SKM-1 (cell line): Measurements from ENCODE around the gene MGAT3.

Experiments used
- DNase-seq: peaks from one replicate; lab custom pipeline; 2025; ENCODE audit not compliant: unreplicated experiment; lab: John Stamatoyannopoulos, UW

MGAT3 gene

GRCh38 chr22:39526736-39527171 is 69.9 kb downstream of the MGAT3 start:
- DNase-seq = no peak

GRCh38 chr22:39527481-39527961 is 70.7 kb downstream of the MGAT3 start:
- no peak for DNase-seq

- no peak for DNase-seq
Observed at GRCh38 chr22:39528080-39528661, 71.4 kb downstream of the MGAT3 start.

- peak; percentile 74 for DNase-seq
Observed at GRCh38 chr22:39528681-39529486, 72.1 kb downstream of the MGAT3 start.

- DNase-seq = no peak
Observed at GRCh38 chr22:39529487-39529851, 72.7 kb downstream of the MGAT3 start.

GRCh38 chr22:39530116-39530515 is 73.3 kb downstream of the MGAT3 start:
- no peak for DNase-seq

- DNase-seq = no peak
Observed at GRCh38 chr22:39530692-39531331, 74.0 kb downstream of the MGAT3 start.

- DNase-seq = peak; percentile 100
Observed at GRCh38 chr22:39532215-39533073, 75.6 kb downstream of the MGAT3 start, which contains the start of gene RPS19BP1. TSS of gene RPS19BP1 (minus strand) at chr22:39532748. CDS start at chr22:39532738, 10 bp downstream.

- DNase-seq = no peak
Observed at GRCh38 chr22:39534092-39534506, 77.3 kb downstream of the MGAT3 start.

GRCh38 chr22:39534591-39535356 is 78.0 kb downstream of the MGAT3 start:
- DNase-seq = no peak

GRCh38 chr22:39535357-39535725 is 78.5 kb downstream of the MGAT3 start:
- no peak for DNase-seq

- no peak for DNase-seq
Observed at GRCh38 chr22:39535831-39536449, 79.1 kb downstream of the MGAT3 start.

- no peak for DNase-seq
Observed at GRCh38 chr22:39536711-39537110, 79.9 kb downstream of the MGAT3 start.

GRCh38 chr22:39537975-39538374 is 81.2 kb downstream of the MGAT3 start:
- no peak for DNase-seq
